Fibroblast of pulmonary artery (primary cell): ENCODE results near the gene HACD2.

Experiments used
- DNase-seq: peaks from one replicate; pipeline ENCODE4 v3.0.0-alpha.2; 2010; ENCODE audit warnings: low read depth
- H3K4me3 ChIP-seq: replicated peaks from 2 replicates; pipeline ENCODE4 v1.5.1; 2011; ENCODE audit warnings: low read depth, mild to moderate bottlenecking, control low read depth, low read length, moderate library complexity
- TF ChIP-seq, protein P1 (sequence below): IDR thresholded peaks from 2 replicates; pipeline ENCODE4 v1.5.1; 2011; ENCODE audit warnings: mild to moderate bottlenecking, control low read depth, low read length, inconsistent platforms; ENCODE audit errors: missing control alignments

Gene HACD2

DNA sequence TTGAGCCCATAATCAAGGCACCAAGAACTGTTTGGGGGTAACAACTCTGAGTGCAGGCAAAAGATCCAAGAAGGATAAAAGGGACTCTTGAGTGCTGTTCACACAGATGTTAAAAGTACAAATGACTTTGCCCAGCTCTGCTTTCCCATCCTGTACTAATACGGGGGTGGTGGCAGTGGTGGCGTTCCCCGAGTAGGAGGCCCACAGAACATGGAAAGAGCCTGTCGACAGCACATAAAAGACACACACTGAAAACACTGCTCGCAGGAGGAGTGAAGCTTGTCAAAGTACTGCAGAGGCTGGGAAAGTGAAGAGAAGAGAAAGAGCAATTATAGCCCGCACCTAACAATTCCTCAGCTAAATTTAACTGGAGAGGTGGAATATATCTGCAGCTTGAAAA is 40.9 kb downstream of the HACD2 start:
- TF ChIP-seq, protein P1, sequence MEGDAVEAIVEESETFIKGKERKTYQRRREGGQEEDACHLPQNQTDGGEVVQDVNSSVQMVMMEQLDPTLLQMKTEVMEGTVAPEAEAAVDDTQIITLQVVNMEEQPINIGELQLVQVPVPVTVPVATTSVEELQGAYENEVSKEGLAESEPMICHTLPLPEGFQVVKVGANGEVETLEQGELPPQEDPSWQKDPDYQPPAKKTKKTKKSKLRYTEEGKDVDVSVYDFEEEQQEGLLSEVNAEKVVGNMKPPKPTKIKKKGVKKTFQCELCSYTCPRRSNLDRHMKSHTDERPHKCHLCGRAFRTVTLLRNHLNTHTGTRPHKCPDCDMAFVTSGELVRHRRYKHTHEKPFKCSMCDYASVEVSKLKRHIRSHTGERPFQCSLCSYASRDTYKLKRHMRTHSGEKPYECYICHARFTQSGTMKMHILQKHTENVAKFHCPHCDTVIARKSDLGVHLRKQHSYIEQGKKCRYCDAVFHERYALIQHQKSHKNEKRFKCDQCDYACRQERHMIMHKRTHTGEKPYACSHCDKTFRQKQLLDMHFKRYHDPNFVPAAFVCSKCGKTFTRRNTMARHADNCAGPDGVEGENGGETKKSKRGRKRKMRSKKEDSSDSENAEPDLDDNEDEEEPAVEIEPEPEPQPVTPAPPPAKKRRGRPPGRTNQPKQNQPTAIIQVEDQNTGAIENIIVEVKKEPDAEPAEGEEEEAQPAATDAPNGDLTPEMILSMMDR, result no peak
- no peak overlapping the region for H3K4me3 ChIP-seq
- DNase-seq, result no peak

DNA sequence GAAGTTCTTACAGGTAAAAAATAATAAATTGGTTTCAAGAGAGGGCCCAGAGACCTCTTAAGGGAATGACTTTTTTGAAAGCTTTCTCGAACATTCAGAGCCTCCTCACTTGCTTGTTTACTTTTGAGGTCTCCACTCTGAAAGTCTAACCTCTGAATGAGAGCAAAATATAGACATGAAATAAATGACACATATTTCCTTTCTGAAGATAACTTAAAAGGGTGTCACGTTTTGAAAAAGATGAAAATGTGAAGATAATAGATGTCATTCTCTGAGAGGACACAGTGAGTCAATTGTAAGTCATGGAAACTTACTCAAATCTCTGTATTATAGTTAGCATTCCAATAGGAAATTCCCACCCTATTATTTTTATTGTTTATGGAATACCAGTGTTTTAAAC is 44.6 kb downstream of the HACD2 start:
- no peak overlapping the region for H3K4me3 ChIP-seq
- TF ChIP-seq, protein P1, result no peak
- no peak for DNase-seq

DNA sequence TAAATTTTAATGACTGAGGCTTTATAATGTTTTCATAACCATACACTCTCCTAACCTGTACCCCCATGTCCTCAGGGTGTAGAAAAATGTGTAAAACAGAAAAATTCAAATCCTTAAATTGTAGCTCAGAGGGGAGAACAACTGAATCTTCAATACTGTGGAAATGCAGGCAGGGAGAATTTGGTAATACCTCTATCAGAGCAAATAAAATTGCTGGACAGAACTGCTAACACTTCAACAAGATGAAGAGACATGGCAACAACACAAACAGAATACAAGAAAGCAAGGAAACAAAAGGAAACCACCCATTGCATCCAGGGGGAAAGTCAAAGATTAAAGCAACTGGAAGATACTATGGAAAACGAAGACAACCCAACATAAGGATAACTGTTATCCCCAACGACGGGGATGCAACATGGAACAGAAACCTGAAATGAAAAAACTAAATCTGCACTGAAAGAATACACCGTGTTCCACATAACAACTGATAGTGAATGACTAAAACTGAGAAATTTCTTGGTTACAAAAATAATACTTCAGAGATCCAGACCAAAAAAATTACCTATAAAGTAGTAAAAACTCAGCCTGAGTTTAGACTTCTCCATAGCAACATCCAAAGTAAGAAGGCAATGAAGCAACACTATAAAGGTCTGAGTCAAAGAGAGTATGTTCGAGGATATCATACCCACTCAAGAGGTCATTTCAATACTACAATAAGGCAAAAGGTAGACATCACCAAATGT is 48.5 kb downstream of the HACD2 start:
- TF ChIP-seq, protein P1, result no peak
- DNase-seq, result no peak
- no peak overlapping the region for H3K4me3 ChIP-seq

DNA sequence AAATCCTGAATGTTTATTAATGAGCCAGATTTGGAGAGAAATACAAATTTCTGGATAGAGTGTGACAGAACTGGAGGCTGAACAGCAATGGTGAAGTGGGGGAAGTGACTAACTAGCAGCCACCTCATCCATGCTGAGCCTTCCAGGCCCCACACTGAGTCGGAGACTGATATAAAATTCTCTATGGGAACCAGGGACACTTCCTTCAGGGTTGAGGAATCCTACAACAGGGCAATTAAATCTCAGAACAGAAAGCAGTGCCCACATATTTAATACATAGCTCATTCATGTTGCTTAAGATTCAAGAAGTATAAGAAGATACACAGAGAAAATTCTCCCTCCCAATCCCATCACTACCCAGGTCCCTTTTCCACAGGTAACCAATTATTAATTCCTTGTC is 49.3 kb downstream of the HACD2 start:
- H3K4me3 ChIP-seq, result no peak overlapping the region
- DNase-seq, result peak; percentile 35
- TF ChIP-seq, protein P1, result no peak

DNA sequence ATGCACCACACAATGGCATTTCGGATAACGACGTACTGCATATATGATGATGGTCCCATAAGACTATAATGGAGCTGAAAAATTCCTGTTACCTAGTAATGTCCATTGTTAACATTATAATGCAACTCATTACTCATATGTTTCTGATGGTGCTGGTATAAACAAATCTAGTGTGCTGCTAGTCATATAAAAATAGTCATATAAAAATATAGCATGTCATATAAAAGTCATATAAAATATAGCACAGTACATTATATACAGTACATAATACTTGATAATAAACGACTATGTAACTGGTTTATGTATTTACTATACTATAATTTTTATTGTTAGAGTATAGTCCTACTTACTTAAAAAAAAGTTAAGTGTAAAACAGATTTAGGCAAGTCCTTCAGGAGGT is 50.6 kb downstream of the HACD2 start:
- H3K4me3 ChIP-seq, result no peak overlapping the region
- DNase-seq, result no peak
- TF ChIP-seq, protein P1, result no peak

DNA sequence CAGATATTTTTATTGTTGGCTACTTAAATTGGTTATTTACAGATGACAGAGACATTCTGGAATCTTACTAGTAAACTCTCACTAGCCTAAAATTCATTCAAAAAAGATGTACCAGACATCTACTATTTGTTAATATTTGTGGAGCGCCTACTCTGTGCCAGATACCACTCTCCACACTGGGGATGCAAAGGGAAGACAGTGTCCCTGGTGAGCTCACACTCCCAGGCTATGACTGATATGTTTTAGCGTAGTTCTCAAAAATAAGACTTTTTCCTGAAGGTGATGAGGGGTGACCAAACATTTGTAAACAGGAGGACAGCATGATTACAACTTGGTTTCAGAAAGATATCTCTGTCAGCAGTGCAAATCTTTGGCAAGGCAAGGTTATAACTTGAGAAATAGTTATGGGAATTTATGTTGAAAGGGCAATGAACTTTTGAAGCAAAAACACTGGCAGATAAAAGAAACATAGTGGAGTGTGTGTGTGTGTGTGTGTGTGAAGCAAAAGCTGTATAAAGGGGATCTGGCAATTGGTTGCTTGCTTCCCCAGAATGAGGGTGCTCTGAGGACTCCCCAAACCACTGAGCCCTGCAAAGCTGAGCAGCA is 51.2 kb downstream of the HACD2 start:
- H3K4me3 ChIP-seq, result no peak overlapping the region
- DNase-seq, result no peak
- TF ChIP-seq, protein P1, result no peak

DNA sequence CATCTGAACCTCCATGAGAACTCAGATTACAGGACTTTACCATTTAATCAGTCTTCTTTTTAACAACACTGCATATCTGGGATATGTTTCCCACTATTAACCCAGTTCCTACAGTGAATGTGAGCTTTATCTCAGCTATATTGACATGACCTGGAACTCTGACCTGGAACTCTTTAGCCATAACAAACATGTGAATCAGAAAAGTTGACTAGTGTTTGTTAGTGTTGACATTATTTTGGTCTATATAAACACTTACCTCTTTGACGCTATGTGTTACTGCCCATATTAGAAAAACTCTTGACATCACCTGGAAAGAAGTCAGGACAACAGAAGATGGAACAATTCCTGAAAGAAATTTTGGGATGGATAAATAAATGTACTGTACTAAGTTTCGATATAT is 56.7 kb downstream of the HACD2 start:
- no peak for DNase-seq
- TF ChIP-seq, protein P1, result no peak
- no peak overlapping the region for H3K4me3 ChIP-seq
